Measurements from ENCODE around the gene GRK1. TPM values are rescaled to one million over a fixed set of nuclear protein-coding genes. Genes with fewer than 3 reads are reported as not detected.

GRK1 gene
- total and polyA plus RNA-seq, 2 experiments from 2014 or later: not detected

DNA sequence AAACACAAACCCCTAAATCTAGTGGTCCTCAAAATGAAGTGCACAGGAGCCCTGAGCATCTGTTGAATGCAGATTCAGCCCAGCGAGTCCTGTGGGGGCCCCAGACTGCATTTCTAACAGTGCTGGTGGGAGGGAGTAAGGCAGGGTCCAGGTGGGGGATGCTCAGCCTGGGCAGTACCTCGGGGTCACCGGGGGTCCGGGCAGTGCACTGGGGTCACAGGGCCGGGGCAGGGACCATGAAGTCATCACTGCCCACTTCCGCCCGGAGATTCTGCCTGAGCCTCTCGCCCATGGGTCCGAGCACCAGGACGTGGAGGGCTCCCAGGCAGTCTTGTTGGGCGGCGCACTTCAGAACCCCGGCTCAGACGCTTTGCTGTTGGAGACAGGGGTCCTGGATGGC lies 8.2 kb upstream of the GRK1 start:
- Histone ChIP-seq H3K9ac (no peak overlapping the region), H3K4me3 (no peak overlapping the region), H2AFZ (no peak overlapping the region), H3F3A (ENCODE audit: insufficient read depth) (no peaks in the 10 kb centered on the region), H3K4me1 (ENCODE audit: insufficient read depth) (no peaks in the 10 kb centered on the region), H3K36me3 (ENCODE audit: low read depth) (no peaks in the 10 kb centered on the region), H3K9me3 (ENCODE audit: low read depth) (no peaks in the 10 kb centered on the region), H3K27me3 (replicated peaks; ENCODE audit: insufficient read depth) (peaks cover 3% of the 10 kb centered on the region; the same call in 1 of the 2 replicates), H3K27ac (no peak overlapping the region), H3K4me2 (ENCODE audit: unreplicated experiment) (no peak overlapping the region), H3K79me2 (ENCODE audit: insufficient read depth) (no peaks in the 10 kb centered on the region), H3K9me2 (ENCODE audit: insufficient read depth) (no peaks in the 10 kb centered on the region), H4K20me1 (ENCODE audit: insufficient read depth) (no peaks in the 10 kb centered on the region)
- TF ChIP-seq EZH2 (IDR thresholded peaks at IDR 0.05; ENCODE audit: insufficient read depth, poor library complexity, severe bottlenecking): no peak
- no peak for TF ChIP-seq EZH2phosphoT487 (IDR thresholded peaks at IDR 0.05; ENCODE audit: insufficient read depth, low read depth)
- no peak for DNase-seq
- 48 to 61% methylated on average over 12 to 13 of the region's 14 CpGs for WGBS, 2 experiments (ENCODE audit: low coverage in 1 of 2, low lambda C conversion rate in 2 of 2, missing lambda C conversion rate in 2 of 2)
- in situ Hi-C loops (cut with MboI): no loop called here

DNA sequence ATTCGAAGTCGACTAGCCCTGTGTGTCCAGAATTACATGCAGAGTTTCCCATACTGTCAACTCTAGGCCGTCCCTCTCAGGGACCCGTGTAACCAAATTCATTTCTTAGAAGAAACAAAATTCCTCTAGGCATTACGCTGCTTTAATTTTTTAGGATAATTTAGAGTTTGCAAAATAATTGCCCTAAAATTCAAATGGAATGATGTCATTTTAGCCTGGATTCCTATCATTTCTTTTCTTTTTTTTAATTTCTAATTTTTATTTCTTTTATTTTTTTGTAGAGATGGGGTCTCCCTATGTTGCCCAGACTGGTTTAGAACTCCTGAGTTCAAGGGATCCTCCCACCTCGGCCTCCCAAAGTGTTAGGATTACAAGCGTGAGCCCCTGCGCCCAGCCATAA lies 7.7 kb upstream of the GRK1 start:
- Histone ChIP-seq H3K27ac (no peak overlapping the region), H3K9me3 (ENCODE audit: low read depth) (no peaks in the 10 kb centered on the region), H3K9ac (no peak overlapping the region), H3F3A (ENCODE audit: insufficient read depth) (no peaks in the 10 kb centered on the region), H2AFZ (no peak overlapping the region), H4K20me1 (ENCODE audit: insufficient read depth) (no peaks in the 10 kb centered on the region), H3K36me3 (ENCODE audit: low read depth) (no peaks in the 10 kb centered on the region), H3K27me3 (replicated peaks; ENCODE audit: insufficient read depth) (peaks cover 6% of the 10 kb centered on the region), H3K79me2 (ENCODE audit: insufficient read depth) (no peaks in the 10 kb centered on the region), H3K4me3 (no peak overlapping the region), H3K4me2 (ENCODE audit: unreplicated experiment) (no peak overlapping the region), H3K4me1 (ENCODE audit: insufficient read depth) (no peaks in the 10 kb centered on the region), H3K9me2 (ENCODE audit: insufficient read depth) (no peaks in the 10 kb centered on the region)
- TF ChIP-seq EZH2phosphoT487 (IDR thresholded peaks at IDR 0.05; ENCODE audit: insufficient read depth, low read depth) (no peak), EZH2 (IDR thresholded peaks at IDR 0.05; ENCODE audit: insufficient read depth, poor library complexity, severe bottlenecking) (no peak)
- 76 to 77% methylated on average over 8 of the region's 8 CpGs for WGBS, 2 experiments (ENCODE audit: low coverage in 1 of 2, low lambda C conversion rate in 2 of 2, missing lambda C conversion rate in 2 of 2)
- no peak for DNase-seq
- in situ Hi-C loops (cut with MboI): no loop called here

DNA sequence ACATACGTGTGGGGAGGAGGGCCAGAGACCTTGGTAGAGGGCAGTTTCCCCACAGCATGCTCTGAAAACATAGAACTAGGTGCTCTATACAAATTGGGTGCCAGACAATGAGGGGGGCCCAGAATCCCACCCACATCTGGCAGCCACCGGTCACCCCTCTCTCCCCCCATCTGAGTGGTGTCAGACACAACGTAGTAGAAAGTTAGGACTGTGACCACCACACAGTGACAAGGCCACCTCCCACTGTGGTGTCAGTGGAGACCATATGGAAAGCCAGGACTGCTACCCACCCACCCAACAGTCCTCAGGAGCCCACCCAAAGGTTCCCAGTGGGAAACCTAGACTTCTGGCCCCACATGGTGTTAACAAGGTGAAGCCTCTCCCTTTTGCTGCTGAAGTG lies 7.0 kb upstream of the GRK1 start:
- TF ChIP-seq EZH2phosphoT487 (IDR thresholded peaks at IDR 0.05; ENCODE audit: insufficient read depth, low read depth) (no peak), EZH2 (IDR thresholded peaks at IDR 0.05; ENCODE audit: insufficient read depth, poor library complexity, severe bottlenecking) (no peak)
- H3K9me3 ChIP-seq (ENCODE audit: low read depth): no peaks in the 10 kb centered on the region
- H3K9me2 ChIP-seq (ENCODE audit: insufficient read depth): no peaks in the 10 kb centered on the region
- in situ Hi-C loops (cut with MboI): no loop called here
- no peaks in the 10 kb centered on the region for H3K36me3 ChIP-seq (ENCODE audit: low read depth)
- H3K9ac ChIP-seq: no peak overlapping the region
- no peak overlapping the region for H3K4me3 ChIP-seq
- no peak for DNase-seq
- no peak overlapping the region for H3K4me2 ChIP-seq (ENCODE audit: unreplicated experiment)
- 60 to 64% methylated on average over 3 of the region's 3 CpGs for WGBS, 2 experiments (ENCODE audit: low coverage in 1 of 2, low lambda C conversion rate in 2 of 2, missing lambda C conversion rate in 2 of 2)
- H3K27me3 ChIP-seq (replicated peaks; ENCODE audit: insufficient read depth): peaks cover 8% of the 10 kb centered on the region
- no peaks in the 10 kb centered on the region for H3K79me2 ChIP-seq (ENCODE audit: insufficient read depth)
- H3K27ac ChIP-seq: no peak overlapping the region
- H4K20me1 ChIP-seq (ENCODE audit: insufficient read depth): no peaks in the 10 kb centered on the region
- H3K4me1 ChIP-seq (ENCODE audit: insufficient read depth): no peaks in the 10 kb centered on the region
- no peaks in the 10 kb centered on the region for H3F3A ChIP-seq (ENCODE audit: insufficient read depth)
- H2AFZ ChIP-seq: no peak overlapping the region

GRCh38 chr13:113661509-113661908 lies 5.5 kb upstream of the GRK1 start:
- H3K4me2 ChIP-seq (ENCODE audit: unreplicated experiment): no peak overlapping the region
- no peak overlapping the region for H2AFZ ChIP-seq
- in situ Hi-C loops (cut with MboI): no loop called here
- H3K27me3 ChIP-seq (replicated peaks; ENCODE audit: insufficient read depth): peaks cover 8% of the 10 kb centered on the region
- H3K4me1 ChIP-seq (ENCODE audit: insufficient read depth): no peaks in the 10 kb centered on the region
- DNase-seq: no peak
- no peaks in the 10 kb centered on the region for H3K9me2 ChIP-seq (ENCODE audit: insufficient read depth)
- TF ChIP-seq EZH2phosphoT487 (IDR thresholded peaks at IDR 0.05; ENCODE audit: insufficient read depth, low read depth): no peak
- no peak for TF ChIP-seq EZH2 (IDR thresholded peaks at IDR 0.05; ENCODE audit: insufficient read depth, poor library complexity, severe bottlenecking)
- H3K4me3 ChIP-seq: no peak overlapping the region
- no peak overlapping the region for H3K27ac ChIP-seq
- H3F3A ChIP-seq (ENCODE audit: insufficient read depth): no peaks in the 10 kb centered on the region; the same call in 1 of the 2 replicates
- WGBS, 2 experiments (ENCODE audit: low coverage in 1 of 2, low lambda C conversion rate in 2 of 2, missing lambda C conversion rate in 2 of 2): 74 to 81% methylated on average over 2 of the region's 2 CpGs
- no peaks in the 10 kb centered on the region for H3K36me3 ChIP-seq (ENCODE audit: low read depth)
- H3K9me3 ChIP-seq (ENCODE audit: low read depth): no peaks in the 10 kb centered on the region
- H3K79me2 ChIP-seq (ENCODE audit: insufficient read depth): no peaks in the 10 kb centered on the region
- no peaks in the 10 kb centered on the region for H4K20me1 ChIP-seq (ENCODE audit: insufficient read depth)
- H3K9ac ChIP-seq: no peak overlapping the region

- Histone ChIP-seq H3K9me3 (ENCODE audit: low read depth) (no peaks in the 10 kb centered on the region), H3K4me2 (ENCODE audit: unreplicated experiment) (no peak overlapping the region), H3K4me1 (ENCODE audit: insufficient read depth) (no peaks in the 10 kb centered on the region), H3K9me2 (ENCODE audit: insufficient read depth) (no peaks in the 10 kb centered on the region), H3K9ac (no peak overlapping the region), H3F3A (ENCODE audit: insufficient read depth) (no peaks in the 10 kb centered on the region; the same call in 1 of the 2 replicates), H3K4me3 (no peak overlapping the region), H3K36me3 (ENCODE audit: low read depth) (no peaks in the 10 kb centered on the region), H3K27me3 (replicated peaks; ENCODE audit: insufficient read depth) (peaks cover 8% of the 10 kb centered on the region), H2AFZ (no peak overlapping the region), H3K79me2 (ENCODE audit: insufficient read depth) (no peaks in the 10 kb centered on the region), H3K27ac (no peak overlapping the region), H4K20me1 (ENCODE audit: insufficient read depth) (no peaks in the 10 kb centered on the region)
- 28 to 41% methylated on average over 15 of the region's 15 CpGs for WGBS, 2 experiments (ENCODE audit: low coverage in 1 of 2, low lambda C conversion rate in 2 of 2, missing lambda C conversion rate in 2 of 2)
- no peak for DNase-seq
- in situ Hi-C loops (cut with MboI): no loop called here
- TF ChIP-seq EZH2phosphoT487 (IDR thresholded peaks at IDR 0.05; ENCODE audit: insufficient read depth, low read depth) (no peak), EZH2 (IDR thresholded peaks at IDR 0.05; ENCODE audit: insufficient read depth, poor library complexity, severe bottlenecking) (no peak)
These were observed 3.1 kb upstream of the GRK1 start for GRCh38 chr13:113663934-113664333.
